Activated naive CD4-positive, alpha-beta T cell treated with anti-CD3 and anti-CD28 coated beads, Interleukin-2, amount 10 ng/mL, durations not matched to agents 7 days and 5 days (primary cell): ENCODE measurements around the gene ASIC5.

Experiments used
- CTCF ChIA-PET: fragments of 350-600 bp; sonication (Branson Sonifier 250); formaldehyde crosslinking; loops from one replicate; lab custom pipeline; 2021; ENCODE audit warnings: antibody characterized with exemption; lab: Charles Lee
- DNase-seq: peaks from one replicate; pipeline ENCODE4 v3.0.0-alpha.2; 2020
- H3K27ac Mint-ChIP-seq: one replicate; pipeline ENCODE4 v1.8.0; 2021; ENCODE audit warnings: mild to moderate bottlenecking, moderate library complexity, mixed read lengths
- H3K27me3 Mint-ChIP-seq: one replicate; pipeline ENCODE4 v1.8.0; 2021; ENCODE audit warnings: mild to moderate bottlenecking, mixed read lengths
- H3K36me3 Mint-ChIP-seq: one replicate; pipeline ENCODE4 v1.8.0; 2021; ENCODE audit warnings: mixed read lengths
- H3K4me1 Mint-ChIP-seq: one replicate; pipeline ENCODE4 v1.8.0; 2021; ENCODE audit warnings: mixed read lengths
- H3K4me3 Mint-ChIP-seq: one replicate; pipeline ENCODE4 v1.8.0; 2021; ENCODE audit warnings: mild to moderate bottlenecking, moderate library complexity, mixed read lengths
- H3K9me3 Mint-ChIP-seq: one replicate; pipeline ENCODE4 v1.8.0; 2021; ENCODE audit warnings: mixed read lengths

The ASIC5 gene

DNA sequence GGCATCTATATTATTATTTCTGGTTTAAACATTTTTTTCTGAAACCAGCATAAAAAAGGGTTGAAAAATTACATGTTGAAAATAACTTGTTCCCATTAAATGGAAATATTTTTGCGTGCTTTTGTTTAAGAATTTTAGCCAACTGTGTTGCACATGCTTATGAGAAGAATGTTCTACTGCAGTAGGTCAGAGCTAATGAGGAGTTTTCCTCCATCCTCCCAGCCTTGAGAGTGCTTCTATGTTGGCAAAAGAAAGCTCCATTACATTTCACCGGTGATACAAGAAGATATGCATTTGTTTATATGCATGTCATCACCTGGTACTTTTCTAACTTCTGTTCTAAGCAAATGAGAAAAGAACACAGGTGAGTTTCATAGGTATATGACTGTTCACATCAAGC is 23.9 kb upstream of the ASIC5 start:
- no peak for DNase-seq
- no peaks in the 10 kb centered on the region for H3K4me1 Mint-ChIP-seq
- CTCF ChIA-PET = interaction anchor here (0.8 kb wide), 1 partner anchor 63 kb away, joined by 3 read pairs; the partner anchor contains the start of gene CTSO
- H3K27me3 Mint-ChIP-seq = no peaks in the 10 kb centered on the region
- no peaks in the 10 kb centered on the region for H3K9me3 Mint-ChIP-seq
- no peaks in the 10 kb centered on the region for H3K36me3 Mint-ChIP-seq
- H3K27ac Mint-ChIP-seq = no peak overlapping the region
- H3K4me3 Mint-ChIP-seq = no peak overlapping the region

- CTCF ChIA-PET = no interaction called here
Measured at GRCh38 chr4:155889031-155889793, 23.1 kb upstream of the ASIC5 start.

DNA sequence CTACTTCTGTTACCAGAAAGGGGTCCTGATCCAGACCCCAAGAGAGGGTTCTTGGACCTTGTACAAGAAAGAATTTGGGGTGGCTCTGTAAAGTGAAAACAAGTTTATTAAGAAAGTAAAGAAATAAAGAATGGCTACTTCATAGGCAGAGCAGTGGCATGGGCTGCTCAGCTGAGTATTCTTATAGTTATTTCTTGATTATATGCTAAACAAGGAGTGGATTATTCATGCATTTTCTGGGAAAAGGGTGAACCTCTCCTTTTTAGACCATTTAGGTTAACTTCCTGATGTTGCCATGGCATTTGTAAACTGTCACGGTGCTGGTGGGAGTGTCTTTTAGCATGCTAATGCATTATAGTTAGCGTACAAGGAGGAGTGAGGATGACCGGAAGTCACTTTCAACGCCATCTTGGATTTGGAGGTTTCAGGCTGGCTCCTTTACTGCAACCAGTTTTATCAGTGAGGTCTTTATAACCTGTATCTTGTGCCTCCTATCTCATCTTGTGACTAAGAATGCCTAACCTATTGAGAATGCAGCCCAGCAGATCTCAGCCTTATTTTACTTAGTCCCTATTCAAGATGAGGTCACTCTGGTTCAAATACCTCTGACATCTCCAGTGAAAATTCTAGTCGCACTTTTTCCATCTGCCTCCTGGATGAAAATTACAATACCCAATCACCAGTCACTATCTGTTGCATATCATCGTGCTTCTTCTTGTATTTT is 21.9 kb upstream of the ASIC5 start:
- CTCF ChIA-PET = no interaction called here
- H3K36me3 Mint-ChIP-seq = no peaks in the 10 kb centered on the region
- H3K27me3 Mint-ChIP-seq = no peaks in the 10 kb centered on the region
- DNase-seq = no peak
- no peak overlapping the region for H3K4me3 Mint-ChIP-seq
- H3K4me1 Mint-ChIP-seq = no peaks in the 10 kb centered on the region
- no peaks in the 10 kb centered on the region for H3K9me3 Mint-ChIP-seq
- no peak overlapping the region for H3K27ac Mint-ChIP-seq

More at GRCh38 chr4:155889031-155889793, 23.1 kb upstream of the ASIC5 start:
- Mint-ChIP-seq H3K4me3 (no peak overlapping the region), H3K4me1 (no peaks in the 10 kb centered on the region), H3K27ac (no peak overlapping the region), H3K36me3 (no peaks in the 10 kb centered on the region), H3K9me3 (no peaks in the 10 kb centered on the region), H3K27me3 (no peaks in the 10 kb centered on the region)
- no peak for DNase-seq

DNA sequence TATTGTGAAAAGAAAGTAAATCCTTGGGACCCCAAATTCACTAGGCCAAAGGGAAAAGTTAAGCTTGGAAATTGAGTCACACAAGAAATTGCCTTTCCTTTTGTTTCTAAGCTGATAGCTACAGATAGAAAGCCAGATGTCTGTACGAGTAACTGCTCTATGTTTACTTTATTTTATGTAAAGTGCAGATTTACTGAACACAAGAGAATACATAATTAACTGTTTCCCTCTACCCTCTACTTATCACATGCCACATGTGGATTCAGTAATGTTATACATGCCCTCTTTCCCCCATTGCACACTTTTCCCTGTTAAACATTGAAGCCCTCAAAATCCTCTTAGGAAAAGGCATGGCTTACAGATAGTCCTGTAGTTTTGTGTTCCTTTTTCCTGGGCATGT is 21.0 kb upstream of the ASIC5 start:
- Mint-ChIP-seq H3K27ac (no peak overlapping the region), H3K36me3 (no peaks in the 10 kb centered on the region), H3K4me1 (no peaks in the 10 kb centered on the region), H3K27me3 (no peaks in the 10 kb centered on the region), H3K4me3 (no peak overlapping the region), H3K9me3 (no peaks in the 10 kb centered on the region)
- DNase-seq = no peak
- CTCF ChIA-PET = no interaction called here

DNA sequence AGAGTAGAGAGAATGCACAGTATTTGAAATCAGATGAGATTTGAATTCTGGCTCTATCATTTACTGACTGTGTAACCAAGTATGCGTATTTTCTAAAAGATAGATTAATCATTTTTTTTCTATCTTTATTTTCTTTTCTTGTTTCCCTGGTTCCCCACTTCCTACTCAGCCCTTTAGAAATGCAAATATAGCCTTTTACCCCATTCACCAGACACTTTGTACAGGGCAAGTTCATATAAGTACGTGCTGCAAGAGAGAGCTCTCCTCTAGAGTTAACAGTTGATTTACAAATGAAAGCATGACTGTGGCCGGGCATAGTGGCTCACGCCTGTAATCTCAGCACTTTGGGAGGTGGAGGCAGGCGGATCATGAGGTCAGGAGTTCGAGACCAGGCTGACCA is 19.6 kb upstream of the ASIC5 start:
- Mint-ChIP-seq H3K9me3 (no peaks in the 10 kb centered on the region), H3K4me1 (no peaks in the 10 kb centered on the region), H3K4me3 (no peak overlapping the region), H3K36me3 (no peaks in the 10 kb centered on the region), H3K27me3 (no peaks in the 10 kb centered on the region), H3K27ac (no peak overlapping the region)
- no peak for DNase-seq
- CTCF ChIA-PET = no interaction called here

DNA sequence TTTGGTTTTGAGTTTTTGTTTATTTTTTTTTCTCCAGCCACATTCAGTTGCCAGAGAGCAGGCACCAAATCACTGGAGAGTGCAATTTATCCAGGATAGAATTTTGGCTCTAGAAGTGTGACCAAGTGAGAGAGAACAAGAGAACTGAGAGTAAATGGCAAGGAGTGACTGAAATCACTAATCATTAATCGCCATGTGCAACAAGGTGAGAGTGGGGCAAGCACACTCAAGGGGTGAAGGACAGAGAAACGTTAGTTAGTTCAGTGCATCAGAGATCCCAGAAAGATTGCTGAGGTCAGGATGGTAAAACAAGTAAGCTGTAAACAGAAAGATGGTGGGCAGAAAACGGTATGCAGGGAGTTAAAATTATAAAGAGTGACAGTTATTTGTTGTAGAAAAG is 17.8 kb upstream of the ASIC5 start:
- Mint-ChIP-seq H3K27me3 (no peaks in the 10 kb centered on the region), H3K27ac (no peak overlapping the region), H3K4me3 (no peak overlapping the region), H3K4me1 (no peaks in the 10 kb centered on the region), H3K36me3 (no peaks in the 10 kb centered on the region), H3K9me3 (no peaks in the 10 kb centered on the region)
- CTCF ChIA-PET = no interaction called here
- no peak for DNase-seq

- DNase-seq = no peak
- H3K9me3 Mint-ChIP-seq = no peaks in the 10 kb centered on the region
- no peak overlapping the region for H3K27ac Mint-ChIP-seq
- CTCF ChIA-PET = no interaction called here
- H3K4me1 Mint-ChIP-seq = no peaks in the 10 kb centered on the region
- H3K27me3 Mint-ChIP-seq = no peaks in the 10 kb centered on the region
- H3K4me3 Mint-ChIP-seq = no peak overlapping the region
- no peaks in the 10 kb centered on the region for H3K36me3 Mint-ChIP-seq
Measured at GRCh38 chr4:155881555-155881954, 15.5 kb upstream of the ASIC5 start.

- Mint-ChIP-seq H3K9me3 (peaks cover 4% of the 10 kb centered on the region), H3K4me1 (no peaks in the 10 kb centered on the region), H3K27me3 (no peaks in the 10 kb centered on the region), H3K36me3 (no peaks in the 10 kb centered on the region), H3K4me3 (no peak overlapping the region), H3K27ac (no peak overlapping the region)
- CTCF ChIA-PET = no interaction called here
- no peak for DNase-seq
Measured at GRCh38 chr4:155879767-155880166, 13.7 kb upstream of the ASIC5 start.

DNA sequence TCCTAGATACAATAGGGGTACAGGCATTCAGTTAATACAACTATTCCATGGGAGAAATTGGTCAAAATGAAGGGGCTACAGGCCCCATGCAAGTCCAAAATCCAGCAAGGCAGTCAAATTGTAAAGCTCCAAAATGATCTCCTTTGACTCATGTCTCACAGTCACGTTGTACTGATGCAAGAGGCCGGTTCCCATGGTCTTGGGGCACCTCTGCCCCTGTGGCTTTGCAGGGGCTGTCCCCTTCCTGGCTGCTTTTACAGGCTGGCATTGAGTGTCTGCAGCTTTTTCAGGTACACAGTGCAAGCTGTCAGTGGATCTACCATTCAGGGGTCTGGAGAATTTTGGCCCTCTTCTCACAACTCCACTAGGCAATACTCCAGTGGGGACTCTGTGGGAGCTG is 12.5 kb upstream of the ASIC5 start:
- Mint-ChIP-seq H3K4me1 (no peaks in the 10 kb centered on the region), H3K27me3 (no peaks in the 10 kb centered on the region), H3K4me3 (no peak overlapping the region), H3K36me3 (no peaks in the 10 kb centered on the region), H3K27ac (no peak overlapping the region), H3K9me3 (peaks cover 4% of the 10 kb centered on the region)
- DNase-seq = no peak
- CTCF ChIA-PET = no interaction called here

DNA sequence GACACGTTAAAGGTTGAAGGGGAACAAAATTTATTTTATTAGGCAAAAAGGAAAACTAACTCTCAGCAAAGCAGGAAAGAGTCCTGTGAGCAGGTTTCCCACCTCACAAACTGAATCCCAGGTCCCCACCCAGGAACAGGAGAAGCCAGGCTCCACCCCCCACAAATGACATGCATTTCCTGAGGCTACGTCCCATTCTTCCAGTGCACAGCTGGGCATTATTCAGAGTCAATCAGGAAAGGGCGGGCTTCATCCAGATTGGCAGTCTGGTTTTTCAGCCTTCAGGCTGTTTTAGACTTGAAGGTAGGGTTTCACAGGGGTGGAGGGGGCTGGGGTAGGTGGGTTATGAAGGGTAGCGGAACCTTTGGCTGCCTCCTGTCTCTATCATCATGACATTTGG is 11.9 kb upstream of the ASIC5 start:
- H3K4me3 Mint-ChIP-seq = no peak overlapping the region
- CTCF ChIA-PET = no interaction called here
- peaks cover 4% of the 10 kb centered on the region for H3K9me3 Mint-ChIP-seq
- H3K27me3 Mint-ChIP-seq = no peaks in the 10 kb centered on the region
- no peak overlapping the region for H3K27ac Mint-ChIP-seq
- H3K4me1 Mint-ChIP-seq = no peaks in the 10 kb centered on the region
- no peak for DNase-seq
- H3K36me3 Mint-ChIP-seq = no peaks in the 10 kb centered on the region

GRCh38 chr4:155875878-155876277 is 9.8 kb upstream of the ASIC5 start:
- no peak for DNase-seq
- Mint-ChIP-seq H3K4me1 (no peaks in the 10 kb centered on the region), H3K4me3 (no peak overlapping the region), H3K27me3 (no peaks in the 10 kb centered on the region), H3K36me3 (no peaks in the 10 kb centered on the region), H3K27ac (no peak overlapping the region), H3K9me3 (peaks cover 4% of the 10 kb centered on the region)
- CTCF ChIA-PET = no interaction called here

DNA sequence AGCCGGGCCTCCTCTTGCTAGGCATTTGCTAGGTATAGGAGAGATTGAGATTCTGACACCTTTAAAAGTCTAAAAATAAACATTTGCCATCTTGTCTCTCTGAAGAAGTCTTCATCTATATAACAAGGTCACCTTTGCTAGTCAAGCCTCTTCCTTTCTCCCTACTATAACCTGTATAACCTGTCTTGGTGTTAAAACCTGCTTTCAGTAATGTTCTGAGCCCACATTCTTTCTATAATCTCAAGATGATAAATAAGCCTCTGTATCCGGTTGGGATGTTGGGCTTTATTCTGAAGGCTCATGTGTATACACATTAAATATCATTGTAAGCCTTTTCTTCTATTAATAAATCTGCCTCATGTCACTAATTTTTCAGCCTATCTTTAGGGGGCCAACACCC is 10.2 kb downstream of the ASIC5 start:
- H3K4me3 Mint-ChIP-seq = no peak overlapping the region
- CTCF ChIA-PET = no interaction called here
- H3K9me3 Mint-ChIP-seq = no peaks in the 10 kb centered on the region
- H3K27ac Mint-ChIP-seq = no peak overlapping the region
- H3K36me3 Mint-ChIP-seq = no peaks in the 10 kb centered on the region
- H3K4me1 Mint-ChIP-seq = no peaks in the 10 kb centered on the region
- no peak for DNase-seq
- H3K27me3 Mint-ChIP-seq = no peaks in the 10 kb centered on the region

- Mint-ChIP-seq H3K27ac (no peak overlapping the region), H3K9me3 (no peaks in the 10 kb centered on the region), H3K36me3 (no peaks in the 10 kb centered on the region), H3K4me1 (no peaks in the 10 kb centered on the region), H3K4me3 (no peak overlapping the region), H3K27me3 (no peaks in the 10 kb centered on the region)
- CTCF ChIA-PET = interaction anchor here (0.5 kb wide), 1 partner anchor 164 kb away, joined by 3 read pairs; no protein-coding TSS in a partner anchor
- DNase-seq = no peak
Measured at GRCh38 chr4:155854582-155855226, 11.4 kb downstream of the ASIC5 start.

- no peaks in the 10 kb centered on the region for H3K4me1 Mint-ChIP-seq
- CTCF ChIA-PET = no interaction called here
- no peaks in the 10 kb centered on the region for H3K27me3 Mint-ChIP-seq
- H3K9me3 Mint-ChIP-seq = no peaks in the 10 kb centered on the region
- no peak for DNase-seq
- H3K36me3 Mint-ChIP-seq = no peaks in the 10 kb centered on the region
- H3K27ac Mint-ChIP-seq = no peak overlapping the region
- no peak overlapping the region for H3K4me3 Mint-ChIP-seq
Measured at GRCh38 chr4:155853189-155853588, 12.9 kb downstream of the ASIC5 start.

GRCh38 chr4:155849042-155849441 is 17.0 kb downstream of the ASIC5 start:
- DNase-seq = no peak
- H3K36me3 Mint-ChIP-seq = no peaks in the 10 kb centered on the region
- no peak overlapping the region for H3K4me3 Mint-ChIP-seq
- no peaks in the 10 kb centered on the region for H3K27me3 Mint-ChIP-seq
- H3K27ac Mint-ChIP-seq = no peak overlapping the region
- H3K9me3 Mint-ChIP-seq = no peaks in the 10 kb centered on the region
- H3K4me1 Mint-ChIP-seq = no peaks in the 10 kb centered on the region
- CTCF ChIA-PET = no interaction called here
